Activated naive CD4-positive, alpha-beta T cell treated with anti-CD3 and anti-CD28 coated beads, Interleukin-2, amount 50 U/mL, for 72 hours (primary cell): ENCODE measurements around the gene TRAF5. TPM values are rescaled to one million over a fixed set of nuclear protein-coding genes. Genes with fewer than 3 reads are reported as not detected.
"Not testable (repeated sequence)": the region's sequence is repeated elsewhere in the genome, so short reads cannot be mapped to it uniquely, and the experiment has no call there.

Experiments used
- ATAC-seq, 2 donors: fragments of 150-1000 bp; cut with Tn5 transposase; 2 replicates each; pipeline ENCODE4 v1.10.0; 2021; ENCODE audit warnings: mild to moderate bottlenecking in 2 of 2, moderate library complexity in 2 of 2
- DNase-seq, 2 donors: peaks; one replicate each; pipeline ENCODE4 v3.0.0; 2021 to 2022; ENCODE audit warnings: low spot score in 2 of 2
- H3K27ac Mint-ChIP-seq, 2 donors: one replicate each; pipeline ENCODE4 v1.8.0; 2022; ENCODE audit warnings: mild to moderate bottlenecking in 2 of 2, mixed read lengths in 2 of 2
- H3K36me3 Mint-ChIP-seq, 2 donors: one replicate each; pipeline ENCODE4 v1.8.0; 2022; ENCODE audit warnings: mixed read lengths in 2 of 2
- H3K9me3 Mint-ChIP-seq, 2 donors: one replicate each; pipeline ENCODE4 v1.8.0; 2022; ENCODE audit warnings: mixed read lengths in 2 of 2
- total RNA-seq, 2 donors: library from RNA; stranded (reverse); gene quantifications; one replicate each; pipeline ENCODE4 v1.2.3, GENCODE V29; 2022

Gene TRAF5
- total RNA-seq, 2 donors from 2014 or later = 33.3 to 54.9 TPM

DNA sequence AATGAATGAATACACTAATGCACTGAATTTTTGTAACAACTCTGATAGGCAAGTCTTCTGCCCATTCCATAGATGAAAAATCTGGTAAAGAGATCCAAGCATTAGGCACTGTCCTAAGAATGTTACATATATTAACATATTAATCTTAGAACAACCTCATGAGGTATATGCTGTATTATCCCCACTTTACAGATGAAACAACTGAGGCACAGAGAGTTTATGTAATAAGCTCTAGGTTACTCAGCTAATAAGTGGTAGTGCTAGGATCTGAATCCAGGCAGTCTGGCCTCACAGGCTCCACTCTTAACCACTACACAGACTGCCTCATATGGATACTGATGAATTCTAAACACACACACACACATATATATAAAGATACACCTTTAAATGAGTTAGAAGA is 52.8 kb downstream of the TRAF5 start:
- DNase-seq (no peak), ATAC-seq (no peak)
- Mint-ChIP-seq H3K36me3 (peaks cover 12 to 40% of the 10 kb centered on the region in 2 donors), H3K9me3 (no peaks in the 10 kb centered on the region), H3K27ac (peak overlapping the region in 1 of 2 donors; percentile 11)

DNA sequence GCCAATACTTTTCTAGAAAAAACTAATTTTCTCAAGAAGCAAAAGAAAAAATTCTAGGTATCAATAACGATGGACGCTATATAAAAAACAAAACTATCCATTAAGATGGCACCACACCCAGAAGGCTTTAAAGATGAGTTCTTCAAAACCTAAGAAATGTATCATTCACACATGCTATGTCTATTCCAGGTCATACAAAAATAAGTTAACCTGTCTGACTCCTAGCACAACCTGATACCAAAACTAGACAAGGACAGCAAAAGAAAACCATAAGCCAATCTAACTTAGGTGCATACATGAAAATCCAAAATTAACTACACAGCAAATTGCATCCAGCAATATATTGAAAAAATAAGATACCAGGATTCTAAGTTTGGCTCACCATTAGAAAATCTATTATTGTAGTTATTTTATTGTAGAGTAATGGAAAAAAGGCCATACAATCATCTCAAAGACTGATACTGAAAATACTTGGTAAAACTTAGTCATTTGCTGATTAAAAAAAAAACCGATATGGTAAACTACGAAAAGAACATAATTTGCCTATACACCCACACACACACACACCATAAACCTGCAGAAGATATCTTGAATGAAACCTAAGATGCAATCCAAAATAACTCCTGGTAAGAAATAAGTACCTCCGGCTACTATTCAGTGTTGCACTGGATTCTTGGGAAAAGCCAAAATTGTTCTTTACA is 55.0 kb downstream of the TRAF5 start:
- peak in 1 of 2 donors; percentile 63 for ATAC-seq

DNA sequence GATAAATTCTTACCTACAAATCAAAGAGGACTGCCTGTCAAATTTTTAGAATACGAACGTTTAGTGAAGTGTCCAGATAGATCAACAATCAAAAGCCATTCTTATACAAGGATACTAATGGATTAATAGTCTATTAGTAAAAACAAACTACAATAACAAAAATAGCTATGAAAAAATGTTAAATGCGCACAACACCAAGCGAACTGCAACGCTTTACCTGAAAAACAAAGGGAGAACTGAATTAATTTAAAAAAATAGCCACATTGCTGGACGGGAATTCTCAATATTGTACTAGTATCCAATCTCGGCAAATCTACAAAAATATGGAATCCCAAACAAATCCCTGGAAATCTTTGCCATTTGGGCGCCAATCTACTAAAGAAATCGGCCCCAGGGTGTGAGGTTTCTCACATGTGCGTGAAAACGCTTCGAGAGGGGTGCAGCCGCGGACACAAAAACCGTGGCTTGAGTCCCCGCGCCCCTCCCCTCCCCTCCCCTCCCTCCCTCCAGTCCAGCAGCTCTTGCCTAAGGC is 55.6 kb downstream of the TRAF5 start:
- Mint-ChIP-seq H3K36me3 (peaks cover 12 to 22% of the 10 kb centered on the region in 2 donors), H3K27ac (peak overlapping the region; percentile 96 to 97), H3K9me3 (no peaks in the 10 kb centered on the region)
- no peak for ATAC-seq
- DNase-seq = no peak

More for the DNA sequence above, 55.0 kb downstream of the TRAF5 start:
- no peak for DNase-seq
- Mint-ChIP-seq H3K27ac (peak overlapping the region; percentile 6 to 97), H3K9me3 (no peaks in the 10 kb centered on the region), H3K36me3 (peaks cover 12 to 24% of the 10 kb centered on the region in 2 donors)

DNA sequence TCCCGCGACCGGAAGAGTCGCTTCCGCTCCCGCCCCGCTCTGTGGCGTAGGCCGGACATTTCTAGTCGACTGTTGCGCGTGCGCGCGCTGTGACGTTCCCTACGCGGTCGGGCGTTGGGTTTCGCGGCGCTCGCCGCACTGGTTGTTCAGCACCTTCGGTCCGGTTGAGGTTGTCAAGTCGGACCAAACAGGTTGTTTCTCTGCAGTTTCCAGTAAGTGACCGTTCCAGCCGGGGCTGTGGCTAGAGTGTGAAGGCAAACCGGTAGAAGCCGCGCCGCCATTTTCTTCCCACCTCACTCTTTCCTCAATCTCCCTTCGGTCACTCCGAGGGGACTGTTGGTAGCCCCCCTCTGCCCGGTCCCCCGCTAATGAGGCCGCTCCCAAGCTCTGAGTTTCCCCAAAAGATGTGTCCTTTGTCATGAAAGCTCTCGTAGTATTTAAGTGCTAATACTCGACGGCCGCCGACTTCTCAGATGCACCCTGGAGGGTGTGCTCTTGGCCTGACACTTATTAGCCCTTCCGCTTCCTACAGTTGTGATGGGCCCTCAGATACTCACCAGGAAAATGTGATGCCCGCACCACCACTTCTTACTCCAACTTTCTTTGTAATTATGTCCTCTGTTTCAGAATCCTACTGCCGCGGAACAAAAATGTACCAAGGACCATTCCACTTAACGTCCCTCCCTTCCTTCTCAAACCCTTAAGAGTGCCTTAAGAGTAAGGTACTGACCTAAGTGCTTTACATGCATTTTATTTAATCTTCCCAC is 56.3 kb downstream of the TRAF5 start:
- ATAC-seq = peak; percentile 78 to 92
- Mint-ChIP-seq H3K9me3 (no peaks in the 10 kb centered on the region), H3K36me3 (peaks cover 12 to 16% of the 10 kb centered on the region in 2 donors), H3K27ac (peak overlapping the region; percentile 96 to 97)
- DNase-seq = peak; percentile 70 to 93

DNA sequence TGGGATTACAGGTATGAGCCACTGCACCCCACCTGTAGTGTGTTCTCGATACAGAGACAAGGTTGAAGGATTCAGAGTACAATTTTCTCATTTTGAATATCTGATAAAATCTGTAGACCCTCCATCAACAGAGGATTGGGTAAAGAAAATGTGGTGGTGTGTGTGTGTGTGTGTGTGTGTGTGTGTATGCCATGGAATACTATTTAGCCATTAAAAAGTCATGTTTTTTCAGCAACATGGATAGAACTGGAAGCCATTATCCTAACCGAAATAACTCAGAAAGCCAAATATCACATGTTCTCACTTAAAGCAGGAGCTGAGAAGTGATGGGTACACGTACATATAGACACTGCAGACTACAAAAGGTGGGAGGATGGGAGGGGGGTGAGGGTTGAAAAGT is 57.9 kb downstream of the TRAF5 start:
- H3K27ac Mint-ChIP-seq = no peak overlapping the region
- no peaks in the 10 kb centered on the region for H3K9me3 Mint-ChIP-seq
- H3K36me3 Mint-ChIP-seq = peaks cover 12 to 15% of the 10 kb centered on the region in 2 donors
- no peak for DNase-seq
- no peak for ATAC-seq

DNA sequence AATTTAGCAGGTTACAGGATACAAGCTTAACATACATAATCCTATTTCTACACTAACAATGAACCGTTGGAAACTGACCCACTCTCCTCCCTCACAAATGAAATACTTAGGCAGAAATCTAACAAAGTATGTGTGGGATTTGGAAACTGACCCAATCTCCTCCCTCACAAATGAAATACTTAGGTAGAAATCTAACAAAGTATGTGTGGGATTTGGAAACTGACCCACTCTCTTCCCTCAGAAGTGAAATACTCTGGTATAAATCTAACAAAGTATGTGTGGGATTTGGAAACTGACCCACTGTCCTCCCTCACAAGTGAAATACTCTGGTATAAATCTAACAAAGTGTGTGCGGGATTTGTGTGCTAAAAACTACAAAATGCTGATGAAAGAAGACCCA is 60.3 kb downstream of the TRAF5 start:
- no peak overlapping the region for H3K27ac Mint-ChIP-seq
- H3K36me3 Mint-ChIP-seq = peaks cover 12 to 15% of the 10 kb centered on the region in 2 donors
- H3K9me3 Mint-ChIP-seq = no peaks in the 10 kb centered on the region

DNA sequence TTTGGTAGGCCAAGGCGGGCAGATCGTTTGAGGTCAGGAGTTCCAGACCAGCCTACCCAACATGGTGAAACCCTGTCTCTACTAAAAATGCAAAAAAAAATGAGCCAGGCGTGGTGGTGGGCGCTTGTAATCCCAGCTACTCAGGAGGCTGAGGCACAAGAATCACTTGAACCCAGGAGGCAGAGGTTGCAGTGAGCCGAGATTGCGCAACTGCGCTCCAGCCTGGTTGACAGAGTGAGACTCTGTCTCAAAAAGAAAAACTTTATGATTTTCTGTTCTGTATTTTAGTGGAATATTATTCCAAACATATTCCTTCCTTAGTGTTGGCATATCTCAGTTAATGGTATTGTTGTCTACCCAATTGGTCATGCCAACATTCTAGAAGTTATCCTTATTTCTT is 64.2 kb downstream of the TRAF5 start:
- not testable (repeated sequence) for H3K27ac Mint-ChIP-seq, DNase-seq, H3K9me3 Mint-ChIP-seq, ATAC-seq, H3K36me3 Mint-ChIP-seq

More for the DNA sequence above, 60.3 kb downstream of the TRAF5 start:
- ATAC-seq (no peak), DNase-seq (no peak)

DNA sequence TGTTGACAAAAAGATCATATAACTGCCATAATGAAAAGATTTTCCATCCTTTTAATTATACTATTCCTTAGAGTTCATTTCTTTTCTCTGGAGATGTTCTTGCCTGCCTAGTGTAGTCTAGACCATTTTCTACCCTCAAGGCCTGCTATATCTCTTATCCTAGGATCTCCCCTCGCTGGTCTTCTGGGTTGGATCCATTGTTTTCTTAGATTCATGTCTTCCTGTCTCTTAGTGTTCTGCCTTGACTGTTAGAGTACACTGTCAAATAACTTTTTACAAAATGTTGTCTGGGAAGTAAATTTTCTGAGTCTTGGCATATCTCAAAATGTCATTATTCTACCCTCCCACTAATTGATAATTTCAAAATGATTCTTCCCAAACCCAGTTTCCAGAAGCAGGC is 66.6 kb downstream of the TRAF5 start:
- Mint-ChIP-seq H3K36me3 (no peaks in the 10 kb centered on the region), H3K27ac (no peak overlapping the region), H3K9me3 (no peaks in the 10 kb centered on the region)
- DNase-seq (no peak), ATAC-seq (no peak)

DNA sequence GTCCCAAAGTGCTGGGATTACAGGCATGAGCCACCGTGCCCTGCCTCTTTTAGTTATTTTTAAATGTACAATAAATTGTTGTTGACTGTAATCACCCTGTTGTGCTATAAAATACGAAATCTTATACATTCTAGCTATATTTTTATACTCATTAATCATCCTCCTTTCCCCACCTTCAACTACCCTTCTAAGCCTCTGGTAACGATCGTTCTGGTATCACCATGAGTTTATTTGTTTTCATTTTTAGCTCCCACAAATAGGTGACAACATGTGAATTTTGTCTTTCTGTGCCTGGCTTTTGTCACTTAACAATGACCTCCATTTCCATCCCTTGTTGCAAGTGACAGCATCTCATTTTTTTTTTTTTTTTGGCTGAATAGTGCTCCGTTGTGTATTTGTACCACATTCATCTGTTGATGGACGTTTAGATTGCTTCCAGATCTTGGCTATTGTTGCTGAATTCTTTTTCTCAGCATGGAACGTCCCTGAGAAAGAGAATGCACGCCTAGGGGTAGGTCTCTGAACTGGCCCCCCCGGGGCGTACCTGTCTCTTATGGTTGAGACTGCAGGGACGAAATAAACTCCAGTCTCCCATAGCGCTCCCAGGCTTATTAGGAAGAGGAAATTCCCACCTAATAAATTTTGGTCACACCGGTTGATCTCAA is 71.8 kb downstream of the TRAF5 start:
- not testable (repeated sequence) for DNase-seq, H3K27ac Mint-ChIP-seq, H3K9me3 Mint-ChIP-seq, ATAC-seq
- H3K36me3 Mint-ChIP-seq = peaks cover 0 to 12% of the 10 kb centered on the region in 2 donors

DNA sequence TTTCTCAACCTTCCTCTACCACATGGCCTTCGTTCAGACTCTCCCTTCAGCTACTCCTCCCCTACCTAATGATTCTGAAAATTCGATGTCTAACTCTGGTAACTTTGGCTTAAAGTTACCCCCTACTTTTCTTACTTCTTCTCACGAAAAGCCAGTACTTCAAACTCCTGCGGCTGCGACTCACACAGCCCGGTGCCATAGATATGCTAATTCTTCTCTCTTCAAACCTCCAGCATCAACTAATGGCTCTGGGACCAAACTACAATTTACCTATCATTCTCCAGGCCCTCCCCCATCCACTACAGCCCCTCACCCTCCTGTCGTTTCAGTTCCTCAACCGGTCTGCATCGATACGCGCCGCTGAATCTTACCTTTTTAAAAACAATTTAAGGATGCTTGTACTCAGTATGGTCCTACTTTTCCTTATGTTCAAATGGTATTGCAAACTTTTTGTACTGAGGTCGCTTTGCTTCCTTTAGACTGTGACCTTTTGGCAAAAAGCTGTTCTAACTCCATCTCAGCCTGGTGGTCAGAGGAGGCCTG is 73.3 kb downstream of the TRAF5 start:
- not testable (repeated sequence) for ATAC-seq, H3K9me3 Mint-ChIP-seq, H3K27ac Mint-ChIP-seq, DNase-seq
- peaks cover 4 to 16% of the 10 kb centered on the region in 2 donors for H3K36me3 Mint-ChIP-seq

DNA sequence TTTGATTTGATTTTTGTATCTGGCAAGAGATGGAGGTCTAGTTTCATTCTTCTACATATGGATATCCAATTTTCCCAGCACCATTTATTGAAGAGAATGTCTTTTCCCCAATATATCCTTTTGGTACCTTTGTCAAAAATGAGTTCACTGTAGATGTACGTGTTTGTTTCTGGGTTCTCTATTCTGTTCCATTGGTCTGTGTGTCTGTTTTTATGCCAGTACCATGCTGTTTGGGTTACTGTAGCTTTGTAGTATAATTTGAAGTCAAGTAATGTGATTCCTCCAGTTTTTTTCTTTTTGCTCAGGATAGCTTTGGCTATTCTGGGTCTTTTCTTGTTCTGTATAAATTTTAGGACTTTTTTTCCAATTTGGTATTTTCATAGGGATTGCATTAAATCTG is 75.1 kb downstream of the TRAF5 start:
- Mint-ChIP-seq H3K36me3 (peaks cover 22 to 35% of the 10 kb centered on the region in 2 donors), H3K9me3 (peaks cover 12 to 16% of the 10 kb centered on the region in 2 donors)

DNA sequence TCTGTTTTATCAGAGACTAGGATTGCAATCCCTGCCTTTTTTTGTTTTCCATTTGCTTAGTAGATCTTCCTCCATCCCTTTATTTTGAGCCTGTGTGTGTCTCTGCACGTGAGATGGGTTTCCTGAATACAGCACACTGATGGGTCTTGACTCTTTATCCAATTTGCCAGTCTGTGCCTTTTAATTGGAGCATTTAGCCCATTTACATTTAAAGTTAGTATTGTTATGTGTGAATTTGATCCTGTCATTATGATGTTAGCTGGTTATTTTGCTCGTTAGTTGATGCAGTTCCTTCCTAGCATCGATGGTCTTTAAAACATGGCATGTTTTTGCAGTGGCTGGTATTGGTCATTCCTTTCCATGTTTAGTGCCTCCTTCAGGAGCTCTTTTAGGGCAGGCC is 79.5 kb downstream of the TRAF5 start:
- not testable (repeated sequence) for H3K27ac Mint-ChIP-seq, ATAC-seq, DNase-seq
- Mint-ChIP-seq H3K9me3 (peaks cover 20 to 25% of the 10 kb centered on the region in 2 donors), H3K36me3 (peaks cover 41 to 49% of the 10 kb centered on the region in 2 donors)

More for the DNA sequence above, 75.1 kb downstream of the TRAF5 start:
- not testable (repeated sequence) for H3K27ac Mint-ChIP-seq, ATAC-seq, DNase-seq

DNA sequence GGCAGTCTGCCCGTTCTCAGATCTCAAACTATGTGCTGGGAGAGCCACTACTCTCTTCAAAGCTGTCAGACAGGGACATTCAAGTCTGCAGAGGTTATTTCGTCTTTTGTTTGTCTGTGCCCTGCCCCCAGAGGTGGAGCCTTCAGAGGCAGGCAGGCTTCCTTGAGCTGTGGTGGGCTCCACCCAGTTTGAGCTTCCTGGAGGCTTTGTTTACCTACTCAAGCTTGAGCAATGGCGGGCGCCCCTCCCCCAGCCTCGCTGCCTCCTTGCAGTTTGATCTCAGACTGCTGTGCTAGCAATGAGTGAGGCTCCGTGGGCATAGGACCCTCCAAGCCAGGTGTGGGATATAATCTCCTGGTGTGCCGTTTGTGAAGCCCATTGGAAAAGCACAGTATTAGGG is 81.1 kb downstream of the TRAF5 start:
- H3K9me3 Mint-ChIP-seq = peaks cover 20 to 25% of the 10 kb centered on the region in 2 donors
- peaks cover 41 to 46% of the 10 kb centered on the region in 2 donors for H3K36me3 Mint-ChIP-seq

DNA sequence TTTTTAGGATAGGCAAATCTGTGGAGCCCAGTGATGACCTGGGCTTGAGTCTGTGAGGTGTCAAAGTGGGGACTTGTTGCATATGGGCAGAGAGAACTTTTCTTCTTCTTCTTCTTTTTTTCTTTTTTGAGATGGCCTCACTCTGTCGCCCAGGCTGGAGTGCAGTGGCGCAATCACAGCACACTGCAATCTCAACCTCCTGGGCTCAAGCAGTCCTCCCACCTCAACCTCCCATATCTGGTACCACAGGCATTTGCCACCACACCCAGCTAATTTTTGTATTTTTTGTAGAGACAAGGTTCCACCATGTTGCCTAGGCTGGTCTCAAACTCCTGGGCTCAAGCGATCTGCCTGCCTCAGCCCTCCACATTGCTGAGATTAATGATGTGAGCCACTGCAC is 85.0 kb downstream of the TRAF5 start:
- ATAC-seq = no peak
- Mint-ChIP-seq H3K9me3 (peaks cover 10 to 14% of the 10 kb centered on the region in 2 donors), H3K27ac (no peak overlapping the region), H3K36me3 (peaks cover 25 to 35% of the 10 kb centered on the region in 2 donors)
- DNase-seq = no peak

More for the DNA sequence above, 81.1 kb downstream of the TRAF5 start:
- ATAC-seq, DNase-seq, H3K27ac Mint-ChIP-seq: not testable (repeated sequence)

DNA sequence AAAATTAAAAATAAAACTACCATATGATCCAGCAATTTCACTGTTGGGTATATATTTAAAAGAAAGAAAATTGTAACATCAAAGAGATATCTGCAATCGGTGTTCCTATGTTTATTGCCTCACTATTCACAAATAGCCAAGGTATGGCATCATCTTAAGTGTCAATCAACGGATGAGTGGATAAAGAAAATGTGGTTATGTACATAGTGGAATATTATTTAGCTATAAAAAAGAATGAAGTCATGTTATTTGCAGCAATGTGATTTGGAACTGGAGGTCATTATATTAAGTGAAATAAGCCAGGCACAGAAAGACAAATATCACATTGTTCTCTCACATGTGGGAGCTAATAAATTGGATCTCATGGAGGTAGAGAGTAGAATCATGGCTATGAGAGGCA is 89.1 kb downstream of the TRAF5 start:
- peaks cover 4 to 23% of the 10 kb centered on the region in 2 donors for H3K36me3 Mint-ChIP-seq
- H3K9me3 Mint-ChIP-seq = peaks cover 0 to 4% of the 10 kb centered on the region in 2 donors
- DNase-seq (no peak), ATAC-seq (no peak)
- peak overlapping the region; percentile 44 to 78 for H3K27ac Mint-ChIP-seq

DNA sequence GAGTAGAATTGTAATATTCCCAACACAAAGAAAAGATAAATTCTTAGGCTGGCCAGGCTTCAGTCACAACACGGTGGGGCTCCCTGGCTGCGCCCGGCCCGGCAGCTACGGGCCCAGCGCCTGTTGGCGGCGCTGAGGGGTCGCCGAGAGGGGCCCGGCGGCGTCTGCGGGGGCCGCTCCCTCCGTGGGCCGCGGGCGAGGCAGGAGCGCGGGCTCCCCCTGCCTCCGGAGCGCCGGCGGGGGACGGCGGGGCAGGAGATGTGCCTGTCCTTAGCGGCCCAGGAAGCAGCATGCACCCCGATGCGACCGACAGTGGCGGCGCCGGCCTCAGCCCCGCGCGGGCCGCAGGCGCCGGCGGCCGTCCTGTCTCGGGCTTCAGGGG is 89.6 kb downstream of the TRAF5 start:
- Mint-ChIP-seq H3K27ac (peak overlapping the region; percentile 44 to 78), H3K36me3 (peaks cover 4 to 23% of the 10 kb centered on the region in 2 donors)
- ATAC-seq (peak; percentile 50 to 56), DNase-seq (peak; percentile 8 to 59)
- not testable (repeated sequence) for H3K9me3 Mint-ChIP-seq
